Heart left ventricle (tissue), 16 donors: Measurements from ENCODE around the gene MAS1. TPM values are rescaled to one million over a fixed set of nuclear protein-coding genes. Genes with fewer than 3 reads are reported as not detected.

Experiments used
- ATAC-seq, 4 donors: fragments of 200-7000 bp; cut with Tn5 transposase; one replicate each; pipeline ENCODE4 v1.9.1; 2020 to 2022; ENCODE audit warnings: moderate library complexity in 4 of 4, mild to moderate bottlenecking in 3 of 4, moderate number of reproducible peaks in 1 of 4
- DNase-seq, 5 donors: peaks; one replicate each; pipeline ENCODE4 v3.0.0-alpha.2; 2020
- H3K27ac ChIP-seq, 12 donors: fragments of 200-600 bp; sonication (generic) in 4 of 12; one replicate each; pipeline versions ENCODE4 v1.5.0 to v1.8.0; 2016 to 2022; ENCODE audit warnings: mild to moderate bottlenecking in 2 of 12
- H3K27me3 ChIP-seq, 9 donors: fragments of 200-600 bp; sonication (generic) in 2 of 9; one replicate each; pipeline versions ENCODE4 v1.5.1 to v1.8.0; 2016 to 2022; ENCODE audit warnings: mild to moderate bottlenecking in 3 of 9
- H3K36me3 ChIP-seq, 9 donors: fragments of 200-600 bp; sonication (generic) in 2 of 9; one replicate each; pipeline versions ENCODE4 v1.5.0 to v1.8.0; 2018 to 2022; ENCODE audit warnings: mild to moderate bottlenecking in 2 of 9
- H3K4me1 ChIP-seq, 12 donors: fragments of 200-600 bp; sonication (generic) in 4 of 12; one replicate each; pipeline versions ENCODE4 v1.5.0 to v1.8.0; 2016 to 2022; ENCODE audit warnings: mild to moderate bottlenecking in 3 of 12
- H3K4me3 ChIP-seq, 12 donors: fragments of 200-600 bp; sonication (generic) in 4 of 12; one replicate each; pipeline versions ENCODE4 v1.5.0 to v1.8.0; 2017 to 2022; ENCODE audit warnings: mild to moderate bottlenecking in 9 of 12, moderate library complexity in 4 of 12
- H3K9me3 ChIP-seq, 12 donors: fragments of 200-600 bp; sonication (generic) in 4 of 12; one replicate each; pipeline versions ENCODE4 v1.5.0 to v1.8.0; 2016 to 2022; ENCODE audit warnings: mild to moderate bottlenecking in 1 of 12
- POLR2A ChIP-seq, 2 donors: fragments of 450-650 bp; IDR thresholded peaks; one replicate each; pipeline ENCODE4 v1.6.1; 2017; ENCODE audit warnings: antibody characterized with exemption in 2 of 2, mild to moderate bottlenecking in 2 of 2, moderate library complexity in 2 of 2
- WGBS, 4 donors: extraction: QIAGEN DNeasy Blood & Tissue Kit in 2 of 4; methylation state at CpG; one replicate each; pipeline versions ENCODE4 v1.1.5 to v1.1.7; 2013 to 2018; 5-methylcytosine and 5-hydroxymethylcytosine counted together
- intact Hi-C, 10 donors: fragments of 100-400 bp; cut with DNase I; formaldehyde crosslinking; loops; one replicate each; pipeline versions ENCODE4 v1.11.1 to v1.14.2; 2022
- polyA plus RNA-seq, 2 donors: library from polyadenylated mRNA; stranded (reverse); fragments of 200-250 nt; gene quantifications; one replicate each; pipeline ENCODE4 v1.2.3, GENCODE V29; 2013
- total RNA-seq, 9 donors: library from RNA; depleted of rRNA in 2 of 9; stranded (reverse); fragments of >200 nt in 2 of 9; fragmentation: NEBNext Ultra II Directional in 3 of 9; extraction: Animal tissue kit (Norgen Biotek cat#: 25700) in 3 of 9; gene quantifications; one replicate each; pipeline versions ENCODE4 v1.1.0 to v1.2.4, GENCODE V29; 2016 to 2023
- TF ChIP-seq, protein P1 (sequence below), 12 donors: fragments of 200-600 bp; sonication (generic) in 4 of 12; IDR thresholded peaks; one replicate each; pipeline versions ENCODE4 v1.5.0 to v1.8.0; 2018 to 2022; ENCODE audit warnings: antibody characterized with exemption in 12 of 12, mild to moderate bottlenecking in 5 of 12
- donor health status: ischemic (EF 13 %, LVEDD 7.1; RV severe dilation, severe dysfunction).
- donor health status: healthy with polysubstance abuse.
- donor health status: DM: no; HTN: yes; CAD: no.
- donor health status: DM: no; HTN: no; CAD: no.
- donor health status: ischemic (EF 25% LVEDD 6.9; RV normal size, moderate dysfunction).
- donor health status: ischemic (EF 25% LVEDD 5.7; RV mildly dilated, moderate dysfunction).
- donor health status: healthy.
- donor health status: DM: yes; HTN: yes; CAD: no.
- donor health status: ischemic (EF 35%, LVEDD 5.7; RV mildly dilated, moderate dysfunction).
- donor health status: nonischemic (EF 11% LVEDD 7.7; RV severe dilation, severe dysfunction).
- donor health status: DM: yes; HTN: yes; CAD: no.
- donor health status: PGD.
- donor health status: ischemic (EF 29% LVEDD 5.4; RV normal size, mild dysfunction).
- donor health status: nonischemic (EF 23%, LVEDD 6.1; RV moderate dilation, normal function).

Gene MAS1
- total and polyA plus RNA-seq, 11 donors: 0.05 to 0.08 TPM; not detected in 9

DNA sequence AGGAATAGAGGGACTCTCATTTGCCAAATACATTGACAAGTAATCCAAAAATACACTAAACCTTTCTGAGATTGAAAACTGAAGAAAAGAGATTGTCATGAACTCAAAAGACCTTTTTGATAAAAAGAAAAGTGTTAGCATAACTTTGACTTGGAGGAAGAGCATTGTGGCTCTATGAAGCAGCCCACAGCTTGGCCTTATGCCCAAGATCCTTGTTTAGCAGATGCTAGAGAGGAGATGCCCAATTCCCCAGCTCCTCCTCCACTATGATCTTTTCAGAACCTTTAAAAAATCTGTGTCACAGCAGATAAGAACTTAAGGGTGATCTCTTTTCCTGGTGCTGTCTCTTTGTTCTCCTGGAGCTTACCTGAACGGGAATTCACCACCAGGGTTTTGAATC lies 42.3 kb downstream of the MAS1 start:
- no peak for ATAC-seq

DNA sequence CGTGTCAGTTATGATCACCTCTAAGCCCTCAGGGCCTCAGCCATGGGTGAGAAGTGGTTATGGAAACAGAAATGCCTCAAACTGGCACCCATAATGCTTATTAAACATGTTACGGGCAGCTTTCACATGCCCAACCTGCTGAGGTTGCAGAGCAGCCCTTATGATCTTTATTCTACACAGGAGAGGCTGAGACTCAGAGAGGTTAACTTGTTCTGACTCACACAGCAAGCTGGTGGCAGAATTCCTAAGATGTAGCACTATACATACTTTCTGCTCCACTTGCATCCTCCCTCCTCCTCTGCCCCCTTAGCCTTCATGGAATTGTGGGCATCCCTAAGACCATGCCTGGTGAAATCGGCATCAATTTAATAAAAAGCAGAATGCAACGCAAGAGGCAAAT lies 43.4 kb downstream of the MAS1 start:
- no peak for ATAC-seq
- no peak overlapping the region for H3K27ac ChIP-seq
- 90 to 93% (median 93%) methylated on average over 4 of the region's 4 CpGs for WGBS, 4 donors
- TF ChIP-seq POLR2A (IDR thresholded peaks at IDR 0.05): no peak
- TF ChIP-seq, protein P1, sequence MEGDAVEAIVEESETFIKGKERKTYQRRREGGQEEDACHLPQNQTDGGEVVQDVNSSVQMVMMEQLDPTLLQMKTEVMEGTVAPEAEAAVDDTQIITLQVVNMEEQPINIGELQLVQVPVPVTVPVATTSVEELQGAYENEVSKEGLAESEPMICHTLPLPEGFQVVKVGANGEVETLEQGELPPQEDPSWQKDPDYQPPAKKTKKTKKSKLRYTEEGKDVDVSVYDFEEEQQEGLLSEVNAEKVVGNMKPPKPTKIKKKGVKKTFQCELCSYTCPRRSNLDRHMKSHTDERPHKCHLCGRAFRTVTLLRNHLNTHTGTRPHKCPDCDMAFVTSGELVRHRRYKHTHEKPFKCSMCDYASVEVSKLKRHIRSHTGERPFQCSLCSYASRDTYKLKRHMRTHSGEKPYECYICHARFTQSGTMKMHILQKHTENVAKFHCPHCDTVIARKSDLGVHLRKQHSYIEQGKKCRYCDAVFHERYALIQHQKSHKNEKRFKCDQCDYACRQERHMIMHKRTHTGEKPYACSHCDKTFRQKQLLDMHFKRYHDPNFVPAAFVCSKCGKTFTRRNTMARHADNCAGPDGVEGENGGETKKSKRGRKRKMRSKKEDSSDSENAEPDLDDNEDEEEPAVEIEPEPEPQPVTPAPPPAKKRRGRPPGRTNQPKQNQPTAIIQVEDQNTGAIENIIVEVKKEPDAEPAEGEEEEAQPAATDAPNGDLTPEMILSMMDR (IDR thresholded peaks at IDR 0.05): no peak
- no peaks in the 10 kb centered on the region for H3K27me3 ChIP-seq
- peaks cover 0 to 11% (median 0%) of the 10 kb centered on the region in 12 donors for H3K9me3 ChIP-seq
- peaks cover 0 to 15% (median 7%) of the 10 kb centered on the region in 12 donors for H3K4me1 ChIP-seq
- H3K36me3 ChIP-seq: no peaks in the 10 kb centered on the region
- no peak for DNase-seq
- intact Hi-C loops: no loop called here
- H3K4me3 ChIP-seq: no peak overlapping the region

More for the DNA sequence above, 42.3 kb downstream of the MAS1 start:
- WGBS, 4 donors: 82 to 87% (median 86%) methylated on average over 1 of the region's 1 CpG
- Histone ChIP-seq H3K4me3 (no peak overlapping the region), H3K9me3 (peaks cover 0 to 11% (median 0%) of the 10 kb centered on the region in 12 donors), H3K4me1 (peaks cover 0 to 15% (median 7%) of the 10 kb centered on the region in 12 donors), H3K27me3 (no peaks in the 10 kb centered on the region), H3K27ac (no peak overlapping the region), H3K36me3 (no peaks in the 10 kb centered on the region)
- DNase-seq: no peak
- intact Hi-C loops: no loop called here
- TF ChIP-seq, protein P1 (IDR thresholded peaks at IDR 0.05): no peak
- TF ChIP-seq POLR2A (IDR thresholded peaks at IDR 0.05): no peak

DNA sequence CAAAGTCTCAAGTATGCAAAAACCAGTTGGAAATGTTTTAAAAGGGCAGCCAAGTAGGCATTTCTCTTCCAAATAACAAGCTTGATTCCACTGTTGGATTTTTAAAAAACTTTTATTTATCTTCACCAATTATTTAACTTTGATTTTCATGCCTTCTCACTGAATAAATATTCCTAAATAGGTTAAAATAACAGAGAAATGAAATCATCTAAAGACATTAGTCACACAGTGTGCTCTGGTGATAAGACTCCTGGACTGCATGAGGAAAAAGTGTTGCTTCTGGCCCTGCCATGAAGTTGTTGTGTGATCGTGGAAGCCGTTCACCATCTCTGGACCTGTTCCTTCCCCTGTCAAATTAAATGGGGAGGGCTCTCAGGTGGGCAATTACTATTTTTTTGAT lies 44.3 kb downstream of the MAS1 start:
- 64 to 89% (median 81%) methylated on average over 2 of the region's 2 CpGs for WGBS, 4 donors
- Histone ChIP-seq H3K27ac (no peak overlapping the region), H3K4me1 (peaks cover 0 to 16% (median 5%) of the 10 kb centered on the region in 12 donors), H3K36me3 (no peaks in the 10 kb centered on the region), H3K27me3 (no peaks in the 10 kb centered on the region), H3K9me3 (peaks cover 0 to 11% (median 0%) of the 10 kb centered on the region in 12 donors), H3K4me3 (no peak overlapping the region)
- ATAC-seq (peak in 3 of 4 donors; percentile 39 to 74 (median 43)), DNase-seq (no peak)
- no peak for TF ChIP-seq POLR2A (IDR thresholded peaks at IDR 0.05)
- TF ChIP-seq, protein P1 (IDR thresholded peaks at IDR 0.05): no peak
- intact Hi-C loops: loop anchor here in 2 of 10 donors (5.0 kb wide), 2 partner anchors 68 to 758 kb away; no protein-coding TSS in a partner anchor

DNA sequence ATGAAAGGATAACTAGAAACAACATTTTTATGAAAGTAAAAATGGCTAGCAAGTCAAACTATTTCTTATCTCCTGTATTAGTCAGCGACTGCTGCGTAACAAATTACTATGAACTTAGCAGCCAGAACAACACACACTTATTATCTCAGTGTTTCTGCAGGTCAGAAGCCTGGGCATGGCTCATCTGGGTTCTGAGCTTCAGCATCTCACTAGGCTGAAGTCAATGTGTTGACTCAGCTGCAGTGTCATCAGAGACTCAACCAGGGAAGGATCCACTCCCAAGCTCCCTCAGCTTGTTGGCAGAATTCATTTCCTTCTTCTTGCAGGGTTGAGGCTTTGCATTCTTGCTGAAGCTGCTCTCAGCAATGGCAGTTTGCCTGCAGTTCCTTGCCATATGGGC lies 44.8 kb downstream of the MAS1 start:
- intact Hi-C loops: loop anchor here in 2 of 10 donors (5.0 kb wide), 2 partner anchors 68 to 758 kb away; no protein-coding TSS in a partner anchor
- WGBS, 4 donors: 71 to 98% (median 87%) methylated on average over 2 of the region's 2 CpGs
- Histone ChIP-seq H3K4me1 (peaks cover 0 to 16% (median 3%) of the 10 kb centered on the region in 12 donors), H3K9me3 (peaks cover 0 to 11% (median 0%) of the 10 kb centered on the region in 12 donors), H3K27ac (no peak overlapping the region), H3K36me3 (no peaks in the 10 kb centered on the region), H3K4me3 (no peak overlapping the region), H3K27me3 (no peaks in the 10 kb centered on the region)
- ATAC-seq (peak in 3 of 4 donors; percentile 27 to 66 (median 63)), DNase-seq (no peak)
- TF ChIP-seq, protein P1 (IDR thresholded peaks at IDR 0.05): no peak
